ENCODE measurements around the gene STPG1. TPM values are rescaled to one million over a fixed set of nuclear protein-coding genes. Genes with fewer than 3 reads are reported as not detected.

The STPG1 gene
- total RNA-seq, 1 experiment from 2014 or later, result 14.9 TPM

- CTCF ChIA-PET, result no interaction called here
- TF ChIP-seq EZH2phosphoT487 (IDR thresholded peaks at IDR 0.05; ENCODE audit: borderline replicate concordance, low read length) (no peak), CTCF (conservative IDR thresholded peaks at IDR 0.05; ENCODE audit: low read depth, low read length) (no peak), EZH2 (IDR thresholded peaks at IDR 0.05; ENCODE audit: low read length, unreplicated experiment) (no peak)
- Histone ChIP-seq H3K4me2 (ENCODE audit: low read length) (no peak overlapping the region), H3K4me1 (ENCODE audit: insufficient read depth, low read length) (peaks cover 4% of the 10 kb centered on the region; the same call in 1 of the 2 replicates), H3K9me2 (replicated peaks; ENCODE audit: low read length) (no peaks in the 10 kb centered on the region), H3K79me2 (ENCODE audit: low read length) (no peaks in the 10 kb centered on the region), H3K27me3 (ENCODE audit: low read length) (no peaks in the 10 kb centered on the region), H2AFZ (ENCODE audit: low read length) (no peak overlapping the region), H3K9ac (ENCODE audit: low read length) (no peak overlapping the region), H3K36me3 (ENCODE audit: low read depth, low read length) (peaks cover 45% of the 10 kb centered on the region), H3K4me3 (ENCODE audit: low read length) (no peak overlapping the region), H3K27ac (ENCODE audit: low read length) (no peak overlapping the region), H3F3A (ENCODE audit: low read length, unreplicated experiment) (no peaks in the 10 kb centered on the region), H4K20me1 (ENCODE audit: low read length) (no peaks in the 10 kb centered on the region), H3K9me3 (ENCODE audit: low read length) (peaks cover 8% of the 10 kb centered on the region; the same call in 1 of the 2 replicates)
- intact Hi-C loops (cut with micrococcal nuclease), result loop anchor here (5.0 kb wide), 1 partner anchor 42 kb away; the partner anchor contains the start of gene NIPAL3
- BruUV-seq (replicated peaks), result no TSS peak
- no peak for ATAC-seq
- POLR2A ChIA-PET (ENCODE audit: unreplicated experiment), result no interaction called here
- no peak for DNase-seq
Observed at GRCh38 chr1:24459551-24460266, 46.1 kb upstream of the STPG1 start.

GRCh38 chr1:24457866-24458265 is 44.3 kb upstream of the STPG1 start:
- Histone ChIP-seq H3K9me2 (replicated peaks; ENCODE audit: low read length) (no peaks in the 10 kb centered on the region), H3K4me1 (ENCODE audit: insufficient read depth, low read length) (peaks cover 4% of the 10 kb centered on the region; the same call in 1 of the 2 replicates), H3K9ac (ENCODE audit: low read length) (no peak overlapping the region), H3K9me3 (ENCODE audit: low read length) (peaks cover 8% of the 10 kb centered on the region; the same call in 1 of the 2 replicates), H3F3A (ENCODE audit: low read length, unreplicated experiment) (no peaks in the 10 kb centered on the region), H3K36me3 (ENCODE audit: low read depth, low read length) (peaks cover 53% of the 10 kb centered on the region), H3K4me2 (ENCODE audit: low read length) (no peak overlapping the region), H4K20me1 (ENCODE audit: low read length) (no peaks in the 10 kb centered on the region), H3K79me2 (ENCODE audit: low read length) (no peaks in the 10 kb centered on the region), H3K27ac (ENCODE audit: low read length) (no peak overlapping the region), H3K4me3 (ENCODE audit: low read length) (no peak overlapping the region), H2AFZ (ENCODE audit: low read length) (no peak overlapping the region), H3K27me3 (ENCODE audit: low read length) (no peaks in the 10 kb centered on the region)
- no TSS peak for BruUV-seq (replicated peaks)
- POLR2A ChIA-PET (ENCODE audit: unreplicated experiment), result no interaction called here
- TF ChIP-seq CTCF (conservative IDR thresholded peaks at IDR 0.05; ENCODE audit: low read depth, low read length) (no peak), EZH2 (IDR thresholded peaks at IDR 0.05; ENCODE audit: low read length, unreplicated experiment) (no peak), EZH2phosphoT487 (IDR thresholded peaks at IDR 0.05; ENCODE audit: borderline replicate concordance, low read length) (no peak)
- ATAC-seq, result no peak
- CTCF ChIA-PET, result no interaction called here
- intact Hi-C loops (cut with micrococcal nuclease), result no loop called here
- no peak for DNase-seq

GRCh38 chr1:24455272-24455671 is 41.7 kb upstream of the STPG1 start:
- no peaks in the 10 kb centered on the region for H3K9me2 ChIP-seq (replicated peaks; ENCODE audit: low read length)
- H2AFZ ChIP-seq (ENCODE audit: low read length), result no peak overlapping the region
- H3K27ac ChIP-seq (ENCODE audit: low read length), result no peak overlapping the region
- H4K20me1 ChIP-seq (ENCODE audit: low read length), result no peaks in the 10 kb centered on the region
- ATAC-seq, result no peak
- no peaks in the 10 kb centered on the region for H3K27me3 ChIP-seq (ENCODE audit: low read length)
- intact Hi-C loops (cut with micrococcal nuclease), result no loop called here
- H3K9ac ChIP-seq (ENCODE audit: low read length), result no peak overlapping the region
- CTCF ChIA-PET, result no interaction called here
- H3K4me1 ChIP-seq (ENCODE audit: insufficient read depth, low read length), result no peaks in the 10 kb centered on the region
- no peaks in the 10 kb centered on the region for H3K9me3 ChIP-seq (ENCODE audit: low read length)
- no peak for DNase-seq
- H3K4me2 ChIP-seq (ENCODE audit: low read length), result no peak overlapping the region
- no peak overlapping the region for H3K4me3 ChIP-seq (ENCODE audit: low read length)
- POLR2A ChIA-PET (ENCODE audit: unreplicated experiment), result interaction anchor here (0.6 kb wide), 1 partner anchor 1304 kb away, joined by 4 read pairs; no protein-coding TSS in a partner anchor
- no peaks in the 10 kb centered on the region for H3F3A ChIP-seq (ENCODE audit: low read length, unreplicated experiment)
- BruUV-seq (replicated peaks), result no TSS peak
- H3K36me3 ChIP-seq (ENCODE audit: low read depth, low read length), result peaks cover 51% of the 10 kb centered on the region
- no peak for TF ChIP-seq EZH2 (IDR thresholded peaks at IDR 0.05; ENCODE audit: low read length, unreplicated experiment)
- no peak for TF ChIP-seq CTCF (conservative IDR thresholded peaks at IDR 0.05; ENCODE audit: low read depth, low read length)
- TF ChIP-seq EZH2phosphoT487 (IDR thresholded peaks at IDR 0.05; ENCODE audit: borderline replicate concordance, low read length), result no peak
- H3K79me2 ChIP-seq (ENCODE audit: low read length), result no peaks in the 10 kb centered on the region
